GM21367 (cell line): ENCODE measurements around the gene CD200.

Source experiments
- ATAC-seq: cut with Tn5 transposase; IDR thresholded peaks from one replicate; pipeline ENCODE4 v1.9.1; 2021; ENCODE audit not compliant: unreplicated experiment

The CD200 gene

GRCh38 chr3:112331851-112332250 lies 1.1 kb upstream of the CD200 start:
- no peak for ATAC-seq

GRCh38 chr3:112333381-112334317 lies 693 bp downstream of the CD200 start:
- ATAC-seq = no peak

GRCh38 chr3:112334691-112335433 lies 1.9 kb downstream of the CD200 start:
- ATAC-seq = no peak

- no peak for ATAC-seq
These were observed 2.5 kb downstream of the CD200 start for GRCh38 chr3:112335434-112335781.

GRCh38 chr3:112338021-112338726 lies 5.2 kb downstream of the CD200 start:
- ATAC-seq = no peak

GRCh38 chr3:112338727-112339056 lies 5.7 kb downstream of the CD200 start:
- no peak for ATAC-seq

- ATAC-seq = no peak
These were observed 6.2 kb downstream of the CD200 start for GRCh38 chr3:112339134-112339533.

GRCh38 chr3:112339609-112340008 lies 6.7 kb downstream of the CD200 start:
- ATAC-seq = no peak

- ATAC-seq = no peak
These were observed 8.4 kb downstream of the CD200 start for GRCh38 chr3:112341386-112341785.

GRCh38 chr3:112345681-112346080 lies 12.7 kb downstream of the CD200 start:
- ATAC-seq = no peak

GRCh38 chr3:112346491-112347122 lies 13.7 kb downstream of the CD200 start:
- no peak for ATAC-seq

- no peak for ATAC-seq
These were observed 16.0 kb downstream of the CD200 start for GRCh38 chr3:112348943-112349342.

GRCh38 chr3:112349557-112349956 lies 16.6 kb downstream of the CD200 start:
- no peak for ATAC-seq

- ATAC-seq = no peak
These were observed 17.3 kb downstream of the CD200 start for GRCh38 chr3:112350018-112350810.

- ATAC-seq = no peak
These were observed 18.1 kb downstream of the CD200 start for GRCh38 chr3:112351036-112351435.

- no peak for ATAC-seq
These were observed 18.9 kb downstream of the CD200 start for GRCh38 chr3:112351823-112352222.

GRCh38 chr3:112352720-112353119 lies 19.8 kb downstream of the CD200 start:
- ATAC-seq = no peak

GRCh38 chr3:112353365-112353764 lies 20.4 kb downstream of the CD200 start:
- ATAC-seq = no peak

- no peak for ATAC-seq
These were observed 21.8 kb downstream of the CD200 start for GRCh38 chr3:112354642-112355306.

GRCh38 chr3:112355307-112355687 lies 22.3 kb downstream of the CD200 start:
- ATAC-seq = no peak
